Gastroesophageal sphincter (tissue), 3 donors: ENCODE results near the gene TRIM52.

Experiments used
- POLR2A ChIP-seq, 2 donors: fragments of 450-650 bp; IDR thresholded peaks; one replicate each; pipeline ENCODE4 v1.6.1; 2017; ENCODE audit warnings: antibody characterized with exemption in 2 of 2, mild to moderate bottlenecking in 2 of 2, moderate library complexity in 1 of 2
- POLR2AphosphoS5 ChIP-seq: sonication (generic); formaldehyde crosslinking; IDR thresholded peaks from one replicate; pipeline ENCODE4 v1.6.1; 2017; ENCODE audit warnings: antibody characterized with exemption
- TF ChIP-seq, protein P1 (sequence below), 4 experiments: fragments of 200-600 bp in 2 of 4; fragments of 450-650 bp in 2 of 4; sonication (generic) in 1 of 4; IDR thresholded peaks; one replicate each; pipeline ENCODE4 v1.5.1; 2017 to 2019; ENCODE audit warnings: antibody characterized with exemption in 4 of 4, mild to moderate bottlenecking in 2 of 4, moderate library complexity in 2 of 4

DNA sequence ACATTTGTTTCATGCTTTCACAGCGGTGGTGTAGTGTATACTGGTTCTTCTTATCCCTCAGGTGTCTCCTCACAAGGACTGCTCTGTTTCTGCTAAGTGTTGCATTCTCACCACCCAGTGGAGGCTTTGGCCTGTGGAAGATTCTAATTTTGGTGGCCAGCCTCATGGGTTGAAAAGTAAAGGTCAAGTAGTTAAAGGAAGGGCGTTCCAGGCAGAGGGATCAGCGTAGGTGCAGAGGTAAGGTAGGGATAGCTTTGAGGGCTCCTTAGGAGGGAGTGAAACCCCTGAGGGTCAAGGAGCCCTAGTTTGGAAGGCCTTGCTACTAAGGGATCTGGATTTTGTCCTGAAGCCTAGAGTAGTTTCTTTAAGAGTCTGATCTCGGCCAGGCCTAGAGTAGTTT is 12.7 kb downstream of the TRIM52 start:
- TF ChIP-seq, protein P1, sequence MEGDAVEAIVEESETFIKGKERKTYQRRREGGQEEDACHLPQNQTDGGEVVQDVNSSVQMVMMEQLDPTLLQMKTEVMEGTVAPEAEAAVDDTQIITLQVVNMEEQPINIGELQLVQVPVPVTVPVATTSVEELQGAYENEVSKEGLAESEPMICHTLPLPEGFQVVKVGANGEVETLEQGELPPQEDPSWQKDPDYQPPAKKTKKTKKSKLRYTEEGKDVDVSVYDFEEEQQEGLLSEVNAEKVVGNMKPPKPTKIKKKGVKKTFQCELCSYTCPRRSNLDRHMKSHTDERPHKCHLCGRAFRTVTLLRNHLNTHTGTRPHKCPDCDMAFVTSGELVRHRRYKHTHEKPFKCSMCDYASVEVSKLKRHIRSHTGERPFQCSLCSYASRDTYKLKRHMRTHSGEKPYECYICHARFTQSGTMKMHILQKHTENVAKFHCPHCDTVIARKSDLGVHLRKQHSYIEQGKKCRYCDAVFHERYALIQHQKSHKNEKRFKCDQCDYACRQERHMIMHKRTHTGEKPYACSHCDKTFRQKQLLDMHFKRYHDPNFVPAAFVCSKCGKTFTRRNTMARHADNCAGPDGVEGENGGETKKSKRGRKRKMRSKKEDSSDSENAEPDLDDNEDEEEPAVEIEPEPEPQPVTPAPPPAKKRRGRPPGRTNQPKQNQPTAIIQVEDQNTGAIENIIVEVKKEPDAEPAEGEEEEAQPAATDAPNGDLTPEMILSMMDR (IDR thresholded peaks at IDR 0.05): no peak
- TF ChIP-seq POLR2AphosphoS5 (no peak), POLR2A (IDR thresholded peaks at IDR 0.05) (no peak)
